Endothelial cell of umbilical vein (primary cell): ENCODE results near the gene MRNIP. TPM values are rescaled to one million over a fixed set of nuclear protein-coding genes. Genes with fewer than 3 reads are reported as not detected.
A peak's percentile ranks its signal among the peaks of the same experiment; 100 is the strongest.

Experiments used
- BruUV-seq: library from RNA; stranded (reverse); fragments of 400-500 nt; replicated peaks from 2 replicates; lab custom pipeline; 2021; lab: Mats Ljungman, UMichigan
- CTCF ChIA-PET: fragments of 300-600, 350-600 bp; sonication (Branson Sonifier 250); formaldehyde crosslinking; loops from one replicate; lab custom pipeline; 2021; ENCODE audit warnings: antibody characterized with exemption, inconsistent platforms; lab: Charles Lee
- POLR2A ChIA-PET: fragments of 300-600, 350-600 bp; sonication (Branson Sonifier 250); formaldehyde crosslinking; loops from one replicate; lab custom pipeline; 2021; ENCODE audit warnings: antibody characterized with exemption, inconsistent platforms; lab: Charles Lee
- DNase-seq: peaks from one replicate; pipeline ENCODE4 v3.0.0-alpha.2; 2011; ENCODE audit warnings: low read depth, low spot score
- FAIRE-seq: peaks from 2 replicates; lab custom pipeline; 2011; peaks lifted over from hg19 to GRCh38; lab: Jason Lieb, UNC
- H2AFZ ChIP-seq: 2 replicates; pipeline ENCODE4 v1.6.0; 2012; ENCODE audit warnings: low read depth, low read length, control low read depth, inconsistent platforms
- H3K27ac ChIP-seq: 2 replicates; pipeline ENCODE4 v1.5.1; 2011; ENCODE audit warnings: low read depth, mild to moderate bottlenecking, control low read depth, low read length, moderate library complexity; ENCODE audit not compliant: insufficient read depth
- H3K27me3 ChIP-seq, 2 experiments: 2 replicates each; pipeline versions ENCODE4 v1.6.0 to v1.6.1; 2011; ENCODE audit warnings: low read length in 2 of 2, mixed read lengths in 1 of 2; ENCODE audit not compliant: control insufficient read depth in 2 of 2, insufficient read depth in 2 of 2
- H3K36me3 ChIP-seq, 2 experiments: 2 replicates in 1 of 2; 3 replicates in 1 of 2; pipeline ENCODE4 v1.5.1; 2011; ENCODE audit warnings: low read length in 2 of 2, mild to moderate bottlenecking in 1 of 2, moderate library complexity in 1 of 2; ENCODE audit not compliant: control insufficient read depth in 2 of 2, insufficient read depth in 2 of 2; ENCODE audit errors: extremely low read depth in 1 of 2
- H3K4me1 ChIP-seq: 3 replicates; pipeline ENCODE4 v1.5.1; 2011; ENCODE audit warnings: mild to moderate bottlenecking, low read length; ENCODE audit not compliant: control insufficient read depth, insufficient read depth; ENCODE audit errors: extremely low read depth
- H3K4me2 ChIP-seq: 2 replicates; pipeline ENCODE4 v1.6.1; 2011; ENCODE audit warnings: low read length, control low read depth, mixed read lengths; ENCODE audit not compliant: insufficient read depth
- H3K4me3 ChIP-seq, 3 experiments: fragments of 200-600 bp in 1 of 3; sonication (generic), shearing (Covaris generic) in 1 of 3; replicated peaks in 1 of 3; 2 replicates each; pipeline ENCODE4 v1.5.1; 2011 to 2016; ENCODE audit warnings: control low read depth in 3 of 3, low read length in 3 of 3, mild to moderate bottlenecking in 2 of 3, inconsistent platforms in 1 of 3, low read depth in 1 of 3, moderate library complexity in 1 of 3; ENCODE audit not compliant: insufficient read depth in 1 of 3
- H3K79me2 ChIP-seq: 2 replicates; pipeline ENCODE4 v1.6.0; 2012; ENCODE audit warnings: low read length, inconsistent platforms; ENCODE audit not compliant: control insufficient read depth, insufficient read depth
- H3K9ac ChIP-seq: replicated peaks from 2 replicates; pipeline ENCODE3; 2011; ENCODE audit warnings: low read length, control low read depth; ENCODE audit not compliant: insufficient read depth; ENCODE audit errors: extremely low read depth
- H3K9me1 ChIP-seq: replicated peaks from 3 replicates; pipeline ENCODE4 v1.6.0; 2011; ENCODE audit warnings: mild to moderate bottlenecking, low read length; ENCODE audit not compliant: control insufficient read depth, insufficient read depth; ENCODE audit errors: extremely low read depth
- H3K9me3 ChIP-seq: replicated peaks from 2 replicates; pipeline ENCODE4 v1.5.1; 2012; ENCODE audit warnings: low read length, inconsistent platforms; ENCODE audit not compliant: control insufficient read depth, insufficient read depth
- H4K20me1 ChIP-seq: replicated peaks from 2 replicates; pipeline ENCODE3; 2011; ENCODE audit warnings: mild to moderate bottlenecking, low read length; ENCODE audit not compliant: control insufficient read depth, insufficient read depth; ENCODE audit errors: extremely low read depth
- EZH2 ChIP-seq: IDR thresholded peaks from 2 replicates; pipeline ENCODE4 v1.6.1; 2012; ENCODE audit warnings: borderline replicate concordance, low read depth, mild to moderate bottlenecking, moderate library complexity, low read length, inconsistent platforms; ENCODE audit not compliant: severe bottlenecking
- FOS ChIP-seq: IDR thresholded peaks from 2 replicates; pipeline ENCODE4 v1.6.1; 2011; ENCODE audit warnings: mild to moderate bottlenecking, low read length, moderate library complexity, borderline replicate concordance; ENCODE audit not compliant: insufficient read depth
- GATA2 ChIP-seq: IDR thresholded peaks from 2 replicates; pipeline ENCODE4 v1.7.0; 2011; ENCODE audit warnings: low read depth, mild to moderate bottlenecking, moderate library complexity, mixed read lengths, low read length; ENCODE audit not compliant: insufficient read length, insufficient read depth
- JUN ChIP-seq: IDR thresholded peaks from 2 replicates; pipeline ENCODE4 v1.6.1; 2011; ENCODE audit warnings: borderline replicate concordance, low read depth; ENCODE audit not compliant: insufficient read length, insufficient read depth
- MYC ChIP-seq: IDR thresholded peaks from one replicate; pipeline ENCODE4 v1.6.1; 2011; ENCODE audit warnings: mild to moderate bottlenecking, low read depth, low read length
- POLR2A ChIP-seq: IDR thresholded peaks from 2 replicates; pipeline ENCODE4 v1.6.1; 2012; ENCODE audit warnings: low read depth, mild to moderate bottlenecking, control low read depth, low read length
- POLR2AphosphoS5 ChIP-seq: IDR thresholded peaks from 2 replicates; pipeline ENCODE4 v1.6.1; 2012; ENCODE audit warnings: low read depth, mild to moderate bottlenecking, control low read depth, low read length, moderate library complexity; ENCODE audit not compliant: insufficient read depth
- dilution Hi-C: fragments of 300-500 bp; cut with MboI; formaldehyde crosslinking; loops from one replicate; pipeline ENCODE4 v1.15.0; 2019; ENCODE audit warnings: low sequenced_read_pairs; ENCODE audit not compliant: extremely low pct_ligation_motif_present
- intact Hi-C: fragments of 100-400 bp; cut with micrococcal nuclease; formaldehyde crosslinking; loops from one replicate; pipeline ENCODE4 v1.10.0; 2022
- polyA plus RNA-seq, 4 experiments: library from polyadenylated mRNA; depleted of rRNA in 3 of 4; stranded (reverse) in 3 of 4; unstranded in 1 of 4; fragments of >200 nt; gene quantifications; 2 replicates each; pipeline versions ENCODE4 v1.2.1 to v1.2.3, GENCODE V29; 2011 to 2012; ENCODE audit warnings: missing spikeins in 1 of 4
- total RNA-seq: library from RNA; stranded (reverse); gene quantifications from 2 replicates; pipeline ENCODE4 v1.2.3, GENCODE V29; 2021
- TF ChIP-seq, protein P1 (sequence below): IDR thresholded peaks from 2 replicates; pipeline ENCODE4 v1.6.1; 2011; ENCODE audit not compliant: insufficient read depth, insufficient read length
- TF ChIP-seq, protein P2 (sequence below), 2 donors: IDR thresholded peaks; 1 replicate in 1 of 2; 2 replicates in 1 of 2; pipeline ENCODE4 v1.5.1; 2011; ENCODE audit warnings: low read length in 2 of 2, mild to moderate bottlenecking in 2 of 2, moderate library complexity in 2 of 2, control low read depth in 1 of 2, inconsistent platforms in 1 of 2, low read depth in 1 of 2; ENCODE audit not compliant: insufficient read depth in 1 of 2; ENCODE audit errors: extremely low read depth in 1 of 2

The MRNIP gene
- total and polyA plus RNA-seq, 2 donors (not counting 3 experiments of a cell fraction or from before 2014, with no cell fraction given) = 17.1 to 19.1 TPM

DNA sequence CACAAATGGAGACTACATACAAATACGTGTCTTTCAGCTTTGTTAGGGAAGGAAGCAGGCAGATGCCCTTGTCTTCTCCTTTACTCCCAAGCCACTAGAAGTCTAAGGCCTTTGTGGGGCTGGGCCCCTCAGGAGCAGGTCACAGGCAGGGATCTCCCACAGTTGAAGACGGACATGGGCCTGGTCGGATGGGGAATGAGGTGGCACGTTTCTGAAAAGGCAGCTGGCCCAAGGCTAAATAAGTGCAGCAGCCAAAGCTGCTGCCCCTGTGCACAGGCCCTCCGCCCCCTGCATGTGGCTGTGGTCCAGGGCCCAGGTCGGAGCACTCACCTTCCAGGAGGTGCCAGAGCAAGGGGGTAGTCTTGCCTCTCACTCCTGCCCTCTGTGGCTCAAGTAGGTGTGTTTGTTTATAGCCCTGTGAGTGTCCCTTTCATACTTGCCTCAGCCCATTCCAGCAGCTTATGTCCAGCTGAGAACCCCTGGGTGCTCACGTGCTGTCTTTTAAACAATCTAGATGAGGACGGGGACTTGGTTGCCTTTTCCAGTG lies 36.1 kb downstream of the MRNIP start:
- FAIRE-seq (peak; percentile 37), DNase-seq (no peak)
- Histone ChIP-seq H3K9me3 (no peaks in the 10 kb centered on the region), H3K9me1 (no peaks in the 10 kb centered on the region), H2AFZ (no peak overlapping the region), H3K4me1 (peaks cover 37% of the 10 kb centered on the region), H3K79me2 (peaks cover 56% of the 10 kb centered on the region), H3K9ac (peak overlapping the region; percentile 87), H3K36me3 (peaks cover 28 to 39% of the 10 kb centered on the region in 2 experiments), H3K4me2 (peak overlapping the region; percentile 88), H3K4me3 (peak overlapping the region in 2 of 3 experiments; percentile 82 to 90), H3K27me3 (no peaks in the 10 kb centered on the region), H4K20me1 (peaks cover 10% of the 10 kb centered on the region), H3K27ac (no peak overlapping the region)
- intact Hi-C loops = loop anchor here (5.0 kb wide), 2 partner anchors 250 to 265 kb away; partner anchors contain the start of gene RNF130
- dilution Hi-C loops = no loop called here
- TF ChIP-seq POLR2AphosphoS5 = no peak
- ChIA-PET POLR2A (interaction anchor here (0.6 to 1.4 kb wide), 8 partner anchors 7 to 1369 kb away, joined by 3 to 6 read pairs (median 4); partner anchors contain the start of gene HNRNPH1), CTCF (interaction anchor here (1.7 kb wide), 1 partner anchor 20 kb away, joined by 5 read pairs; no protein-coding TSS in a partner anchor)
- BruUV-seq = no TSS peak

DNA sequence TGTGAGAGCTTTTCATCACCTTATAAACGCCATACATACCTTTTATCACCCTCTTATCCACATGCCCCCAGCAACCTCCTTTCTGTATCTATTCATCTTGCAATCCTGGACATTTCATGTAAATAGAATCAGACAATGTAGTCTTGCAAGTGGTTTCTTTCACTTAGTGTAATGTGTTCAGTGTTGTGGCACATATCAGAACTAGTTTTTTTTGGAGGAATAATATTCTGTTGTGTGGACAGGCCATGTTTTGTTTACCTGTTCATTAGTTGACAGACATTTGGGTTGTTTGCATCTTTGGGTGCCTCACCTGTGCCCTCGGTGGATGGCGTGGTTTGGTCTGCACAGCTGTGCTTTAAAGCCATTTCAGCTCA lies 36.6 kb downstream of the MRNIP start:
- Histone ChIP-seq H4K20me1 (peaks cover 10% of the 10 kb centered on the region), H3K4me3 (peak overlapping the region; percentile 1 to 90 (median 82)), H2AFZ (no peak overlapping the region), H3K9me1 (no peaks in the 10 kb centered on the region), H3K36me3 (peaks cover 26 to 38% of the 10 kb centered on the region in 2 experiments), H3K4me2 (peak overlapping the region; percentile 88), H3K4me1 (peaks cover 37% of the 10 kb centered on the region), H3K79me2 (peaks cover 55% of the 10 kb centered on the region), H3K9me3 (no peaks in the 10 kb centered on the region), H3K9ac (peak overlapping the region; percentile 87), H3K27me3 (no peaks in the 10 kb centered on the region), H3K27ac (no peak overlapping the region)
- TF ChIP-seq, protein P1, sequence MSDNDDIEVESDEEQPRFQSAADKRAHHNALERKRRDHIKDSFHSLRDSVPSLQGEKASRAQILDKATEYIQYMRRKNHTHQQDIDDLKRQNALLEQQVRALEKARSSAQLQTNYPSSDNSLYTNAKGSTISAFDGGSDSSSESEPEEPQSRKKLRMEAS = no peak
- TF ChIP-seq, protein P2, sequence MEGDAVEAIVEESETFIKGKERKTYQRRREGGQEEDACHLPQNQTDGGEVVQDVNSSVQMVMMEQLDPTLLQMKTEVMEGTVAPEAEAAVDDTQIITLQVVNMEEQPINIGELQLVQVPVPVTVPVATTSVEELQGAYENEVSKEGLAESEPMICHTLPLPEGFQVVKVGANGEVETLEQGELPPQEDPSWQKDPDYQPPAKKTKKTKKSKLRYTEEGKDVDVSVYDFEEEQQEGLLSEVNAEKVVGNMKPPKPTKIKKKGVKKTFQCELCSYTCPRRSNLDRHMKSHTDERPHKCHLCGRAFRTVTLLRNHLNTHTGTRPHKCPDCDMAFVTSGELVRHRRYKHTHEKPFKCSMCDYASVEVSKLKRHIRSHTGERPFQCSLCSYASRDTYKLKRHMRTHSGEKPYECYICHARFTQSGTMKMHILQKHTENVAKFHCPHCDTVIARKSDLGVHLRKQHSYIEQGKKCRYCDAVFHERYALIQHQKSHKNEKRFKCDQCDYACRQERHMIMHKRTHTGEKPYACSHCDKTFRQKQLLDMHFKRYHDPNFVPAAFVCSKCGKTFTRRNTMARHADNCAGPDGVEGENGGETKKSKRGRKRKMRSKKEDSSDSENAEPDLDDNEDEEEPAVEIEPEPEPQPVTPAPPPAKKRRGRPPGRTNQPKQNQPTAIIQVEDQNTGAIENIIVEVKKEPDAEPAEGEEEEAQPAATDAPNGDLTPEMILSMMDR (IDR thresholded peaks at IDR 0.05; ENCODE audit: extremely low read depth in 1 of 2, insufficient read depth in 1 of 2, low read depth in 1 of 2, low read length in 2 of 2) = no peak
- TF ChIP-seq MYC (no peak), FOS (no peak), POLR2AphosphoS5 (no peak), GATA2 (no peak), POLR2A (no peak), JUN (no peak), EZH2 (no peak)
- FAIRE-seq (no peak), DNase-seq (no peak)
- intact Hi-C loops (loop anchor here (5.0 kb wide), 2 partner anchors 250 to 265 kb away; partner anchors contain the start of gene RNF130), dilution Hi-C loops (no loop called here)
- POLR2A ChIA-PET = interaction anchor here (0.6 to 1.4 kb wide), 6 partner anchors 8 to 494 kb away, joined by 3 to 6 read pairs (median 4); partner anchors contain the start of gene HNRNPH1
- BruUV-seq = TSS peak; percentile 59
- CTCF ChIA-PET = interaction anchor here (1.7 kb wide), 1 partner anchor 20 kb away, joined by 5 read pairs; no protein-coding TSS in a partner anchor
